Fibroblast of lung (primary cell): ENCODE results near the gene GLYR1. TPM values are rescaled to one million over a fixed set of nuclear protein-coding genes. Genes with fewer than 3 reads are reported as not detected.

ENCODE experiments used
- DNase-seq, 2 donors: peaks; one replicate each; pipeline versions ENCODE4 v3.0.0 to v3.0.0-alpha.2; 2010; ENCODE audit warnings: low read depth in 2 of 2
- H2AFZ ChIP-seq: 2 replicates; pipeline ENCODE4 v1.5.1; 2012; ENCODE audit warnings: low read length, control low read depth, inconsistent platforms
- H3K27ac ChIP-seq: 2 replicates; pipeline ENCODE4 v1.5.1; 2011; ENCODE audit warnings: low read length, control low read depth; ENCODE audit not compliant: insufficient read depth
- H3K27me3 ChIP-seq: 2 replicates; pipeline ENCODE4 v1.5.1; 2011; ENCODE audit warnings: mild to moderate bottlenecking, low read length; ENCODE audit not compliant: control insufficient read depth, insufficient read depth
- H3K36me3 ChIP-seq: 2 replicates; pipeline ENCODE4 v1.5.1; 2011; ENCODE audit warnings: low read length; ENCODE audit not compliant: control insufficient read depth, insufficient read depth
- H3K4me1 ChIP-seq: 2 replicates; pipeline ENCODE4 v1.5.1; 2011; ENCODE audit warnings: low read length; ENCODE audit not compliant: control insufficient read depth, insufficient read depth; ENCODE audit errors: extremely low read depth
- H3K4me2 ChIP-seq: 2 replicates; pipeline ENCODE4 v1.5.1; 2011; ENCODE audit warnings: low read length, control low read depth; ENCODE audit not compliant: insufficient read depth; ENCODE audit errors: extremely low read depth
- H3K4me3 ChIP-seq, 4 experiments: fragments of 200-600 bp in 1 of 4; sonication (generic) in 1 of 4; replicated peaks in 1 of 4; 2 replicates each; pipeline ENCODE4 v1.5.1; 2011 to 2016; ENCODE audit warnings: low read length in 4 of 4, low read depth in 3 of 4, mild to moderate bottlenecking in 3 of 4, control low read depth in 2 of 4, inconsistent platforms in 1 of 4, mixed read lengths in 1 of 4; ENCODE audit not compliant: insufficient read depth in 1 of 4; ENCODE audit errors: control extremely low read depth in 1 of 4
- H3K79me2 ChIP-seq: 2 replicates; pipeline ENCODE4 v1.5.1; 2012; ENCODE audit warnings: mild to moderate bottlenecking, low read length, inconsistent platforms; ENCODE audit not compliant: control insufficient read depth, insufficient read depth
- H3K9ac ChIP-seq: 2 replicates; pipeline ENCODE4 v1.5.1; 2011; ENCODE audit warnings: mild to moderate bottlenecking, low read length, control low read depth; ENCODE audit not compliant: insufficient read depth
- H3K9me3 ChIP-seq: 2 replicates; pipeline ENCODE4 v1.5.1; 2012; ENCODE audit warnings: low read depth, low read length; ENCODE audit not compliant: control insufficient read depth, insufficient read depth
- H4K20me1 ChIP-seq: 2 replicates; pipeline ENCODE4 v1.5.1; 2011; ENCODE audit warnings: low read length; ENCODE audit not compliant: control insufficient read depth, insufficient read depth; ENCODE audit errors: extremely low read depth
- CTCF ChIP-seq, 2 donors: IDR thresholded peaks in 1 of 2; conservative IDR thresholded peaks in 1 of 2; 1 replicate in 1 of 2; 2 replicates in 1 of 2; pipeline ENCODE4 v1.5.1; 2011 to 2012; ENCODE audit warnings: low read length in 2 of 2, control low read depth in 1 of 2, inconsistent platforms in 1 of 2, low read depth in 1 of 2, mild to moderate bottlenecking in 1 of 2
- EZH2 ChIP-seq: IDR thresholded peaks from 2 replicates; pipeline ENCODE4 v1.5.1; 2012; ENCODE audit warnings: low read length, control low read depth, mild to moderate bottlenecking; ENCODE audit errors: missing control alignments
- polyA plus RNA-seq, 2 donors: library from polyadenylated mRNA; depleted of rRNA in 1 of 2; stranded (reverse) in 1 of 2; unstranded in 1 of 2; fragments of >200 nt; gene quantifications; 2 replicates each; pipeline ENCODE4 v1.2.1, GENCODE V29; 2011 to 2012; ENCODE audit warnings: missing spikeins in 1 of 2
- total RNA-seq: library from RNA; depleted of rRNA; stranded (reverse); fragments of >200 nt; gene quantifications from 2 replicates; pipeline ENCODE4 v1.2.1, GENCODE V29; 2014

Gene GLYR1
- total and polyA plus RNA-seq, 2 donors (not counting 1 experiment from before 2014, with no cell fraction given): 28.6 to 39.6 TPM

- Histone ChIP-seq H3K4me1 (peaks cover 4% of the 10 kb centered on the region), H3K27me3 (no peaks in the 10 kb centered on the region), H3K4me2 (no peak overlapping the region), H3K4me3 (no peak overlapping the region), H4K20me1 (no peaks in the 10 kb centered on the region), H3K9ac (no peak overlapping the region), H3K9me3 (no peaks in the 10 kb centered on the region), H2AFZ (no peak overlapping the region), H3K27ac (no peak overlapping the region), H3K36me3 (peaks cover 48% of the 10 kb centered on the region), H3K79me2 (no peaks in the 10 kb centered on the region)
- no peak for TF ChIP-seq EZH2
- TF ChIP-seq CTCF (conservative IDR thresholded peaks at IDR 0.05 in 1 of 2, IDR thresholded peaks at IDR 0.05 in 1 of 2; ENCODE audit: low read depth in 1 of 2, low read length in 2 of 2): no peak
- no peak for DNase-seq
Measured at GRCh38 chr16:4880006-4880580, 33.0 kb upstream of the GLYR1 start.

GRCh38 chr16:4879049-4879448 lies 32.0 kb upstream of the GLYR1 start:
- no peak overlapping the region for H2AFZ ChIP-seq
- no peaks in the 10 kb centered on the region for H3K9me3 ChIP-seq
- H3K4me2 ChIP-seq: no peak overlapping the region
- TF ChIP-seq CTCF (conservative IDR thresholded peaks at IDR 0.05 in 1 of 2, IDR thresholded peaks at IDR 0.05 in 1 of 2; ENCODE audit: low read depth in 1 of 2, low read length in 2 of 2) (no peak), EZH2 (no peak)
- no peak overlapping the region for H3K9ac ChIP-seq
- H4K20me1 ChIP-seq: no peaks in the 10 kb centered on the region
- peaks cover 4% of the 10 kb centered on the region for H3K4me1 ChIP-seq
- no peaks in the 10 kb centered on the region for H3K79me2 ChIP-seq
- no peak overlapping the region for H3K4me3 ChIP-seq
- no peak for DNase-seq
- no peaks in the 10 kb centered on the region for H3K27me3 ChIP-seq
- H3K27ac ChIP-seq: no peak overlapping the region
- peaks cover 38% of the 10 kb centered on the region for H3K36me3 ChIP-seq

GRCh38 chr16:4877380-4877685 lies 30.2 kb upstream of the GLYR1 start:
- DNase-seq: no peak
- TF ChIP-seq CTCF (conservative IDR thresholded peaks at IDR 0.05 in 1 of 2, IDR thresholded peaks at IDR 0.05 in 1 of 2; ENCODE audit: low read depth in 1 of 2, low read length in 2 of 2) (no peak), EZH2 (no peak)
- peaks cover 32% of the 10 kb centered on the region for H3K36me3 ChIP-seq

More at GRCh38 chr16:4877380-4877685, 30.2 kb upstream of the GLYR1 start:
- no peaks in the 10 kb centered on the region for H3K79me2 ChIP-seq
- no peak overlapping the region for H3K9ac ChIP-seq
- no peak overlapping the region for H2AFZ ChIP-seq
- no peak overlapping the region for H3K27ac ChIP-seq
- peaks cover 2% of the 10 kb centered on the region for H3K4me1 ChIP-seq
- no peaks in the 10 kb centered on the region for H3K9me3 ChIP-seq
- H4K20me1 ChIP-seq: no peaks in the 10 kb centered on the region
- no peak overlapping the region for H3K4me2 ChIP-seq
- no peaks in the 10 kb centered on the region for H3K27me3 ChIP-seq
- no peak overlapping the region for H3K4me3 ChIP-seq
